CD4-positive, alpha-beta T cell treated with Interleukin-17A for 4 hours (primary cell): ENCODE data around the gene TMEM106C.

ENCODE experiments used
- DNase-seq: peaks from one replicate; pipeline ENCODE4 v3.0.0-alpha.2; 2020; ENCODE audit warnings: mixed read lengths

TMEM106C gene

GRCh38 chr12:47980197-47980596 is 16.8 kb downstream of the TMEM106C start:
- no peak for DNase-seq

GRCh38 chr12:47980779-47981495 is 17.5 kb downstream of the TMEM106C start:
- DNase-seq: no peak

- no peak for DNase-seq
Measured at GRCh38 chr12:47981496-47982260, 18.3 kb downstream of the TMEM106C start.

GRCh38 chr12:47982311-47982710 is 18.9 kb downstream of the TMEM106C start:
- DNase-seq: no peak

GRCh38 chr12:47982770-47983169 is 19.4 kb downstream of the TMEM106C start:
- no peak for DNase-seq

GRCh38 chr12:47983541-47984115 is 20.2 kb downstream of the TMEM106C start:
- no peak for DNase-seq

- no peak for DNase-seq
Measured at GRCh38 chr12:47984331-47984801, 21.0 kb downstream of the TMEM106C start.

GRCh38 chr12:47985596-47986290 is 22.3 kb downstream of the TMEM106C start:
- DNase-seq: no peak

- DNase-seq: no peak
Measured at GRCh38 chr12:47986291-47986660, 22.9 kb downstream of the TMEM106C start.

GRCh38 chr12:47986832-47987231 is 23.4 kb downstream of the TMEM106C start:
- no peak for DNase-seq

GRCh38 chr12:47987411-47988072 is 24.1 kb downstream of the TMEM106C start:
- DNase-seq: no peak

GRCh38 chr12:47988073-47989022 is 25.0 kb downstream of the TMEM106C start:
- no peak for DNase-seq

- DNase-seq: no peak
Measured at GRCh38 chr12:47989023-47989417, 25.6 kb downstream of the TMEM106C start.

GRCh38 chr12:47989666-47990065 is 26.3 kb downstream of the TMEM106C start:
- no peak for DNase-seq

GRCh38 chr12:47990351-47991105 is 27.1 kb downstream of the TMEM106C start:
- peak; percentile 55 for DNase-seq

GRCh38 chr12:47991106-47992061 is 28.0 kb downstream of the TMEM106C start:
- DNase-seq: no peak

- no peak for DNase-seq
Measured at GRCh38 chr12:47992776-47993175, 29.4 kb downstream of the TMEM106C start.

GRCh38 chr12:47993491-47993890 is 30.1 kb downstream of the TMEM106C start:
- no peak for DNase-seq

- no peak for DNase-seq
Measured at GRCh38 chr12:47995981-47996401, 32.6 kb downstream of the TMEM106C start.
